Measurements from ENCODE around the gene RNASE2.

The RNASE2 gene

DNA sequence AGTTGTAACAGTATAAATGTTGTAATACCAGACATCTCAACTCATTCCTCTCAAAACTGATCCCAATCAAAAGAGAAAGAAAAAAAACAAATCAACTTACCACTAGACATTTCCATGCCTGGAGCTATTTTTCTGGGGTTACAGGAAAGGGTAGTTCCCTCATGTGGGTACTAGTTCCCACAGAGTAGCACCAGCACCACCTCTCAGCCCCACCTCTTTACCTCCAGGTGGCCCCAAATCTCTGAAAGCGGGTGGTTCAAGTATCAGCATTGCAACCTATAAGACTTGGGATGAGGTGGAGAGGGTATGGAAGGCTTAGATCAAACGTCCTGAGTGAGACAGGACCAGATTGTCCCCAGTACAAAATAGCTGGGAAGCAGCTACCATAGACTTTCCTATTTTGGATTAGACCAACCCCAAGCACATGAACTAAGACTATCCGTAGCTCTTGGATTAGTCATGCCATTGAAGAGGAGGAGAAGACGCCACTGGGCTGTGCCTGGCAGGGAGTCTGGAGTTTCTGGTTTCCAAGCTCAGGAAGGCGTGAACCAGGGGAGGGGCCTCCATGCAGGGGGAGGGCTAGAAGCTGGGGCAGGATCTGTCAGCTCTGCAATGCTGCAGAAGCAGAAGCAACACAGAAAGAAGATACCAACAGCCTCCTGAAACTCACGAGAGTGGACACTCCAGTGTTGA is 43.5 kb downstream of the RNASE2 start, which contains the start of gene SLC39A2:
SLC39A2 (plus strand) TSS at position 620 of the 693 bp plus-strand sequence. CDS start 154 bp downstream, outside the sequence.
- peak; percentile 66 to 80 for DNase-seq (ENCODE audit: low read depth in 2 of 2)
- TF ChIP-seq CTCF (IDR thresholded peaks at IDR 0.05; ENCODE audit: low read depth, low read length), result no peak
- H3K4me3 ChIP-seq (replicated peaks in 1 of 2; ENCODE audit: low read depth in 2 of 2, low read length in 2 of 2), result no peak within 1 kb of the TSS

DNA sequence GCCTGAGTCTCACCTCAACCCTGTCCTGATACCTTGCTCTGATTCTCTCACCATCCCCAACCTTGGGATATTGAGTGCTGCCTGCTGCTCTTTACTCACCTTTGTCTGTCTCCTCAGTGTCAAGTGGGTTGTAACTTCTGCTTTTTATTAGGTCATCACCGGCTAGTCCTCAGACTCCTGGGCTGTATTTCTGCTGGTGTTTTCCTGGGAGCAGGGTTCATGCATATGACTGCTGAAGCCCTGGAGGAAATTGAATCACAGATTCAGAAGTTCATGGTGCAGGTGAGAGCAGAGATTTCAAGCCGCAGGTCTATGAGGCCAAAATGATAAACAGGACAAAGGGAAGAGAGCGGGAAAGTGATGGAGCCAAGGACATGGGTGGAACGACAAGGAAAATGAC is 44.3 kb downstream of the RNASE2 start:
- H3K4me3 ChIP-seq (replicated peaks in 1 of 2; ENCODE audit: low read depth in 2 of 2, low read length in 2 of 2), result no peak overlapping the region
- TF ChIP-seq CTCF (IDR thresholded peaks at IDR 0.05; ENCODE audit: low read depth, low read length), result no peak
- DNase-seq (ENCODE audit: low read depth in 2 of 2), result no peak

- no peak for TF ChIP-seq CTCF (IDR thresholded peaks at IDR 0.05; ENCODE audit: low read depth, low read length)
- no peak overlapping the region for H3K4me3 ChIP-seq (replicated peaks in 1 of 2; ENCODE audit: low read depth in 2 of 2, low read length in 2 of 2)
- no peak for DNase-seq (ENCODE audit: low read depth in 2 of 2)
These were observed 45.9 kb downstream of the RNASE2 start for GRCh38 chr14:21001218-21001617.

DNA sequence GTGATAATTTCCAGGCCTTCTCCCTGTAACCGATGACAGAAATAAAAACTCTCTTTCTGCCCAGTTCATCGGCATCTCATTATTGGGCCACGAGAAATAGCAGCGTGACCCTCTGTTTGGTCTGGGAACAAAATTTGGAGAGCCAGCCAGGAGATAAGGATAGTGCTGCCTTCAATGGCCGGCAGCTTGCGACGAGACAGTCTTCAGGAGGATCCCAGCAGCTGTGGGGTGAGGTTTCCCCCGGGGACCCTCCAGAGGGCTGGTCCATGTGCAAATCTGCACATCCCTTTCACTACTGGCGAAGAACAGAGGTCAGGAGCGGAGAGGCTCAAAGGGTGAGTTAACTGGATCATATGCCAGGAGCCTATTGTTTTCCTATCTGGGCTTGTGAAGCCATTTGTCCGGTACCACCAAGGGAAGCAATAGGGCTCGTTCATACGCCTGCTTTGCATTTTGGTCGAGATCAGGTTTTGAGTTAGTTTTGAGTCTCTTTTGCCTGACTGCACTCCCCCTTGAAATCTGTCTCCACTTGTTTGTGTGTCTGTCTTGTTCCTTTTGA is 48.6 kb downstream of the RNASE2 start:
- DNase-seq (ENCODE audit: low read depth in 2 of 2), result no peak
- no peak overlapping the region for H3K4me3 ChIP-seq (replicated peaks in 1 of 2; ENCODE audit: low read depth in 2 of 2, low read length in 2 of 2)
- no peak for TF ChIP-seq CTCF (IDR thresholded peaks at IDR 0.05; ENCODE audit: low read depth, low read length)
